SU-DHL-6 (cell line): ENCODE results near the gene NTF3.

Source experiments
- H2AFZ ChIP-seq: fragments of 200-600 bp; sonication (generic); 2 replicates; pipeline ENCODE4 v1.6.1; 2014; ENCODE audit warnings: low read depth, mild to moderate bottlenecking, moderate library complexity, mixed read lengths, antibody characterized with exemption, low read length; ENCODE audit not compliant: severe bottlenecking
- H3F3A ChIP-seq: fragments of 200-600 bp; shearing (Covaris generic); 2 replicates; pipeline ENCODE4 v1.6.0; 2016; ENCODE audit warnings: antibody characterized with exemption, mild to moderate bottlenecking; ENCODE audit not compliant: insufficient read depth
- H3K27ac ChIP-seq: fragments of 200-600 bp; sonication (generic); 2 replicates; pipeline ENCODE4 v1.5.1; 2016; ENCODE audit warnings: low read depth, mild to moderate bottlenecking, low read length, moderate library complexity, mixed read lengths
- H3K27me3 ChIP-seq: fragments of 200-600 bp; sonication (generic), shearing (Covaris generic); 2 replicates; pipeline ENCODE4 v1.6.0; 2014; ENCODE audit warnings: mild to moderate bottlenecking, low read length
- H3K36me3 ChIP-seq: fragments of 200-600 bp; sonication (generic); 2 replicates; pipeline ENCODE4 v1.6.1; 2014; ENCODE audit warnings: mild to moderate bottlenecking, low read length, mixed read lengths
- H3K4me2 ChIP-seq: fragments of 300-600, 200-600 bp; shearing (Covaris generic), sonication (generic); 2 replicates; pipeline ENCODE4 v1.6.0; 2014; ENCODE audit warnings: low read length, low read depth, mild to moderate bottlenecking; ENCODE audit not compliant: poor library complexity, severe bottlenecking
- H3K4me3 ChIP-seq: fragments of 200-600 bp; sonication (generic); 2 replicates; pipeline ENCODE4 v1.5.1; 2014; ENCODE audit warnings: antibody characterized with exemption, low read length, mild to moderate bottlenecking, mixed read lengths; ENCODE audit not compliant: insufficient read depth, poor library complexity, severe bottlenecking
- H3K79me2 ChIP-seq: fragments of 200-600 bp; sonication (generic); 2 replicates; pipeline ENCODE4 v1.6.1; 2014; ENCODE audit warnings: mild to moderate bottlenecking, low read length, moderate library complexity; ENCODE audit not compliant: insufficient read depth
- H3K9ac ChIP-seq: fragments of 200-600 bp; sonication (generic); 2 replicates; pipeline ENCODE4 v1.7.0; 2014; ENCODE audit warnings: mild to moderate bottlenecking, low read length
- H3K9me2 ChIP-seq: fragments of 200-600 bp; sonication (generic); replicated peaks from 2 replicates; pipeline ENCODE4 v1.6.1; 2014; ENCODE audit warnings: low read length; ENCODE audit not compliant: insufficient read depth
- H3K9me3 ChIP-seq: fragments of 200-600 bp; sonication (generic); 2 replicates; pipeline ENCODE4 v1.6.1; 2014; ENCODE audit warnings: low read length, mixed read lengths; ENCODE audit not compliant: insufficient read depth
- H4K20me1 ChIP-seq: fragments of 200-600 bp; sonication (generic); 2 replicates; pipeline ENCODE4 v1.6.1; 2014; ENCODE audit warnings: low read depth, mild to moderate bottlenecking, antibody characterized with exemption, low read length, moderate library complexity, mixed read lengths
- EZH2phosphoT487 ChIP-seq: fragments of 200-600 bp; sonication (generic), shearing (Covaris generic); conservative IDR thresholded peaks from 2 replicates; pipeline ENCODE4 v1.6.1; 2018; ENCODE audit warnings: mild to moderate bottlenecking, antibody characterized with exemption, low read length, moderate library complexity, mixed read lengths
- TF ChIP-seq, protein P1 (sequence below): fragments of 200-600 bp; sonication (generic); IDR thresholded peaks from one replicate; pipeline ENCODE4 v1.5.1; 2017; ENCODE audit warnings: antibody characterized with exemption, mild to moderate bottlenecking, low read length, moderate library complexity; ENCODE audit not compliant: insufficient read depth, poor library complexity, severe bottlenecking

NTF3 gene

GRCh38 chr12:5493018-5493417 is 61.1 kb downstream of the NTF3 start:
- Histone ChIP-seq H3K4me2 (no peak overlapping the region), H3F3A (no peaks in the 10 kb centered on the region), H3K79me2 (no peaks in the 10 kb centered on the region), H3K27me3 (no peaks in the 10 kb centered on the region), H3K36me3 (no peaks in the 10 kb centered on the region), H3K9me3 (no peaks in the 10 kb centered on the region), H3K9me2 (no peaks in the 10 kb centered on the region), H2AFZ (no peak overlapping the region), H3K4me3 (no peak overlapping the region), H4K20me1 (no peaks in the 10 kb centered on the region), H3K27ac (no peak overlapping the region), H3K9ac (no peak overlapping the region)
- TF ChIP-seq EZH2phosphoT487, result no peak
- TF ChIP-seq, protein P1, sequence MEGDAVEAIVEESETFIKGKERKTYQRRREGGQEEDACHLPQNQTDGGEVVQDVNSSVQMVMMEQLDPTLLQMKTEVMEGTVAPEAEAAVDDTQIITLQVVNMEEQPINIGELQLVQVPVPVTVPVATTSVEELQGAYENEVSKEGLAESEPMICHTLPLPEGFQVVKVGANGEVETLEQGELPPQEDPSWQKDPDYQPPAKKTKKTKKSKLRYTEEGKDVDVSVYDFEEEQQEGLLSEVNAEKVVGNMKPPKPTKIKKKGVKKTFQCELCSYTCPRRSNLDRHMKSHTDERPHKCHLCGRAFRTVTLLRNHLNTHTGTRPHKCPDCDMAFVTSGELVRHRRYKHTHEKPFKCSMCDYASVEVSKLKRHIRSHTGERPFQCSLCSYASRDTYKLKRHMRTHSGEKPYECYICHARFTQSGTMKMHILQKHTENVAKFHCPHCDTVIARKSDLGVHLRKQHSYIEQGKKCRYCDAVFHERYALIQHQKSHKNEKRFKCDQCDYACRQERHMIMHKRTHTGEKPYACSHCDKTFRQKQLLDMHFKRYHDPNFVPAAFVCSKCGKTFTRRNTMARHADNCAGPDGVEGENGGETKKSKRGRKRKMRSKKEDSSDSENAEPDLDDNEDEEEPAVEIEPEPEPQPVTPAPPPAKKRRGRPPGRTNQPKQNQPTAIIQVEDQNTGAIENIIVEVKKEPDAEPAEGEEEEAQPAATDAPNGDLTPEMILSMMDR, result no peak

GRCh38 chr12:5494343-5494742 is 62.4 kb downstream of the NTF3 start:
- Histone ChIP-seq H3K79me2 (no peaks in the 10 kb centered on the region), H3F3A (no peaks in the 10 kb centered on the region), H2AFZ (no peak overlapping the region), H3K36me3 (no peaks in the 10 kb centered on the region), H3K27me3 (no peaks in the 10 kb centered on the region), H3K4me3 (no peak overlapping the region), H3K9me2 (no peaks in the 10 kb centered on the region), H3K4me2 (no peak overlapping the region), H3K27ac (no peak overlapping the region), H4K20me1 (no peaks in the 10 kb centered on the region), H3K9me3 (no peaks in the 10 kb centered on the region), H3K9ac (no peak overlapping the region)
- no peak for TF ChIP-seq EZH2phosphoT487
- TF ChIP-seq, protein P1, result no peak

- Histone ChIP-seq H2AFZ (no peak overlapping the region), H3F3A (no peaks in the 10 kb centered on the region), H3K9ac (no peak overlapping the region), H3K27ac (no peak overlapping the region), H3K36me3 (no peaks in the 10 kb centered on the region), H3K27me3 (no peaks in the 10 kb centered on the region), H3K9me3 (no peaks in the 10 kb centered on the region), H3K4me3 (no peak overlapping the region), H4K20me1 (no peaks in the 10 kb centered on the region), H3K9me2 (no peaks in the 10 kb centered on the region), H3K4me2 (no peak overlapping the region), H3K79me2 (no peaks in the 10 kb centered on the region)
- TF ChIP-seq, protein P1, result no peak
- TF ChIP-seq EZH2phosphoT487, result no peak
Measured at GRCh38 chr12:5497329-5498053, 65.6 kb downstream of the NTF3 start.
